Measurements from ENCODE around the gene KCNT1. TPM values are rescaled to one million over a fixed set of nuclear protein-coding genes. Genes with fewer than 3 reads are reported as not detected.
"Not testable (repeated sequence)": the region's sequence is repeated elsewhere in the genome, so short reads cannot be mapped to it uniquely, and the experiment has no call there.

The KCNT1 gene
- total RNA-seq, 1 experiment from 2014 or later: 0.09 TPM

GRCh38 chr9:135665795-135666189, 36.2 kb upstream of the KCNT1 start:
- no peaks in the 10 kb centered on the region for H3K36me3 Mint-ChIP-seq (ENCODE audit: insufficient read depth, unreplicated experiment)
- no peaks in the 10 kb centered on the region for H3K36me3 ChIP-seq (ENCODE audit: control insufficient read depth, insufficient read depth, low read length)
- no peak overlapping the region for H3K4me3 ChIP-seq (ENCODE audit: low read depth, low read length)
- no peaks in the 10 kb centered on the region for H3K9me3 ChIP-seq
- no peak for DNase-seq
- intact Hi-C loops (cut with micrococcal nuclease; ENCODE audit: unreplicated experiment): no loop called here
- H3K4me1 ChIP-seq: no peaks in the 10 kb centered on the region
- ChIA-PET CTCF (no interaction called here), POLR2A (no interaction called here)
- no TSS peak for BruUV-seq (replicated peaks)
- H3K27me3 Mint-ChIP-seq (ENCODE audit: insufficient read depth, unreplicated experiment): peaks cover 11% of the 10 kb centered on the region
- TF ChIP-seq CTCF (IDR thresholded peaks at IDR 0.05; ENCODE audit: insufficient read depth in 1 of 2, low read depth in 1 of 2, low read length in 1 of 2, severe bottlenecking in 1 of 2, unreplicated experiment in 1 of 2): no peak
- H3K27me3 ChIP-seq (replicated peaks; ENCODE audit: control insufficient read depth, insufficient read depth, low read length): no peaks in the 10 kb centered on the region
- H3K27ac Mint-ChIP-seq (ENCODE audit: unreplicated experiment): no peak overlapping the region
- H3K4me1 Mint-ChIP-seq (ENCODE audit: low read depth, unreplicated experiment): no peaks in the 10 kb centered on the region
- peaks cover 10% of the 10 kb centered on the region for H3K9me3 Mint-ChIP-seq (ENCODE audit: unreplicated experiment)
- H3K4me3 Mint-ChIP-seq (ENCODE audit: unreplicated experiment): no peak overlapping the region

DNA sequence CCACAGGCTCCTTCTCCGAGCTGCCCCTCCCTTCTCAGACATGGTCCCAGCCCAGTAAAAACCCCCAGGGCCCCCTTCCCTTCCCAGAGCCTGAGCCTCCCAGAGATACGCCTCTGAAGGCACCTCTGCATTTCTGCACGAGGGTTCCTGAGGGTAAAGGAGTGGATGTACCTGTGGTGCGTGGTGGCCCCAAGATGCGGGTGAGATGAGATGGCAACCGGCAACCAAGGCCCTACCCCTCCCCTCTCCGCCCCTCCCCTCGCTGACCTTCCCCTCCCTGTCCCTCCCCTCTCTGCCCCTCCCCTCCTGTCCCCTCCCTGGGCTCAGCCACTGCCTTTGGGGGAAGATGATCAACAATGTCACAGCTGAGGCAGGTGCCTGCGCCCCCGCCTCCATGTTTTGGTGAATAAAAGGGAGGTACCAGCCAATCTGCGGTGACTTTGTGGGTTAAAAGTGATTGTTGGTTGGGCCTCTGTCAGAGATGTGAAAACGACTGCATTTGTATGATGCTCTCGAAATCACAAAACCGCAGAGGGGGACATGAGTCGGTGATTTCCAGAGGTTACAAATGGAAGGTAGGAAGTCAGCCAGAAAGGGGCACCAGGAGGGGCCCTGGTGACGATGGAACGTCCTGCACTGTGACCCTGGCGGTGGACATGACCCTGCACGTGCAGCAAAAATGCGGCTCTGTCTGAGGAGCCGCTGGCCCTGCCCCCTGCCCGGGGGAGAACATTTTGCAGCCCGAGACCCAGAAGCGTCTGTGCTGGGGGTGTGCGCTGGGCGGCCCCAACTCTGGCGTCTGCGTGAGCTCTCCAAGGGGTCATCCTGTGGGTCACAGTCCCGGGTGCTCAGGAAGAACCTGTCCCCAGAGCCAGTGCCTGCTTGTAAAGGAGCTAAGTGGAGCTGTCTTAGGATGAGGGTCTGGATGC, 35.2 kb upstream of the KCNT1 start:
- no peaks in the 10 kb centered on the region for H3K27me3 ChIP-seq (replicated peaks; ENCODE audit: control insufficient read depth, insufficient read depth, low read length)
- H3K36me3 Mint-ChIP-seq (ENCODE audit: insufficient read depth, unreplicated experiment): no peaks in the 10 kb centered on the region
- no peak overlapping the region for H3K27ac Mint-ChIP-seq (ENCODE audit: unreplicated experiment)
- intact Hi-C loops (cut with micrococcal nuclease; ENCODE audit: unreplicated experiment): no loop called here
- BruUV-seq (replicated peaks): no TSS peak
- CTCF ChIA-PET: no interaction called here
- no peak for DNase-seq
- no peak overlapping the region for H3K4me3 Mint-ChIP-seq (ENCODE audit: unreplicated experiment)
- no peak for TF ChIP-seq CTCF (IDR thresholded peaks at IDR 0.05; ENCODE audit: insufficient read depth in 1 of 2, low read depth in 1 of 2, low read length in 1 of 2, severe bottlenecking in 1 of 2, unreplicated experiment in 1 of 2)
- no peaks in the 10 kb centered on the region for H3K4me1 ChIP-seq
- POLR2A ChIA-PET: no interaction called here
- H3K9me3 Mint-ChIP-seq (ENCODE audit: unreplicated experiment): peaks cover 10% of the 10 kb centered on the region
- H3K27me3 Mint-ChIP-seq (ENCODE audit: insufficient read depth, unreplicated experiment): peaks cover 11% of the 10 kb centered on the region
- H3K9me3 ChIP-seq: no peaks in the 10 kb centered on the region
- H3K36me3 ChIP-seq (ENCODE audit: control insufficient read depth, insufficient read depth, low read length): no peaks in the 10 kb centered on the region
- no peaks in the 10 kb centered on the region for H3K4me1 Mint-ChIP-seq (ENCODE audit: low read depth, unreplicated experiment)
- no peak overlapping the region for H3K4me3 ChIP-seq (ENCODE audit: low read depth, low read length)

DNA sequence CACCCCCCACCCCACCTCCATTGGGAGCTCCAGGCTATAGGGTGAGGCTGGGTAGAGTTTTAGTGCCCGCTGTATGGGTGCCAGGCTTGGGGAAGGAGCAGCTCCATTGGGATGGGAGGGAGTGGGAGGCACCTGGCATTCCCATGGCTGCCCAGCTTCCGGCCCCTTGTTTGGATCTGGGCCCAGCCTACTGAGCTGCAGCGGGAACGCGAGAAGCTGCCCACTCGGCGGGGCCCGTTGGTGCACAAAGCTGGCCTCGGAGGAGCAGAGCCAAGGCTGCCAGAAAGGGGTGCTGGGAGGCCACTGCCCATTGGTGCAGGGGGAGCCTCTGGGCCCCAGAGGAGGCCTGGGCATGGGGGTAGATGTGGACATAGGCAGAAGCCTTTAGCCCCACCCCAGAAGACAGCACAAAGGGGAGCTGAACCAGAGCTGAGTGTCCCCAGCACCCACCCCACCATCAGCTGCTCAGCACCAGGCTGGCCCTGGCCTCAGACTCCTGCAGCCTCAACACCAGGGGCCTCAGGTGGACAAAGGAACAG, 34.5 kb upstream of the KCNT1 start:
- H3K9me3 Mint-ChIP-seq (ENCODE audit: unreplicated experiment): peaks cover 10% of the 10 kb centered on the region
- no peak for TF ChIP-seq CTCF (IDR thresholded peaks at IDR 0.05; ENCODE audit: insufficient read depth in 1 of 2, low read depth in 1 of 2, low read length in 1 of 2, severe bottlenecking in 1 of 2, unreplicated experiment in 1 of 2)
- H3K27ac Mint-ChIP-seq (ENCODE audit: unreplicated experiment): no peak overlapping the region
- Histone ChIP-seq H3K27me3 (replicated peaks; ENCODE audit: control insufficient read depth, insufficient read depth, low read length) (no peaks in the 10 kb centered on the region), H3K36me3 (ENCODE audit: control insufficient read depth, insufficient read depth, low read length) (no peaks in the 10 kb centered on the region), H3K4me1 (no peaks in the 10 kb centered on the region), H3K4me3 (ENCODE audit: low read depth, low read length) (no peak overlapping the region), H3K9me3 (no peaks in the 10 kb centered on the region)
- H3K4me1 Mint-ChIP-seq (ENCODE audit: low read depth, unreplicated experiment): no peaks in the 10 kb centered on the region
- H3K27me3 Mint-ChIP-seq (ENCODE audit: insufficient read depth, unreplicated experiment): peaks cover 11% of the 10 kb centered on the region
- H3K36me3 Mint-ChIP-seq (ENCODE audit: insufficient read depth, unreplicated experiment): no peaks in the 10 kb centered on the region
- POLR2A ChIA-PET: no interaction called here
- DNase-seq: peak in 1 of 2 experiments; percentile 18
- intact Hi-C loops (cut with micrococcal nuclease; ENCODE audit: unreplicated experiment): no loop called here
- H3K4me3 Mint-ChIP-seq (ENCODE audit: unreplicated experiment): no peak overlapping the region
- CTCF ChIA-PET: no interaction called here
- BruUV-seq (replicated peaks): no TSS peak

- H3K27ac Mint-ChIP-seq (ENCODE audit: unreplicated experiment); H3K36me3 Mint-ChIP-seq (ENCODE audit: insufficient read depth, unreplicated experiment); H3K4me3 ChIP-seq (ENCODE audit: low read depth, low read length); H3K9me3 ChIP-seq; BruUV-seq (replicated peaks); H3K36me3 ChIP-seq (ENCODE audit: control insufficient read depth, insufficient read depth, low read length); H3K27me3 ChIP-seq (replicated peaks; ENCODE audit: control insufficient read depth, insufficient read depth, low read length); intact Hi-C loops (cut with micrococcal nuclease; ENCODE audit: unreplicated experiment); CTCF ChIA-PET; H3K4me1 Mint-ChIP-seq (ENCODE audit: low read depth, unreplicated experiment); H3K4me1 ChIP-seq; H3K4me3 Mint-ChIP-seq (ENCODE audit: unreplicated experiment); POLR2A ChIA-PET: not testable (repeated sequence)
- peaks cover 11% of the 10 kb centered on the region for H3K27me3 Mint-ChIP-seq (ENCODE audit: insufficient read depth, unreplicated experiment)
- peaks cover 10% of the 10 kb centered on the region for H3K9me3 Mint-ChIP-seq (ENCODE audit: unreplicated experiment)
- DNase-seq: peak in 1 of 2 experiments; percentile 8
Observed at GRCh38 chr9:135669018-135669417, 33.0 kb upstream of the KCNT1 start.
